ENCODE measurements around the gene TOMM40L.
"Not testable (repeated sequence)": the region's sequence is repeated elsewhere in the genome, so short reads cannot be mapped to it uniquely, and the experiment has no call there.

TOMM40L gene

DNA sequence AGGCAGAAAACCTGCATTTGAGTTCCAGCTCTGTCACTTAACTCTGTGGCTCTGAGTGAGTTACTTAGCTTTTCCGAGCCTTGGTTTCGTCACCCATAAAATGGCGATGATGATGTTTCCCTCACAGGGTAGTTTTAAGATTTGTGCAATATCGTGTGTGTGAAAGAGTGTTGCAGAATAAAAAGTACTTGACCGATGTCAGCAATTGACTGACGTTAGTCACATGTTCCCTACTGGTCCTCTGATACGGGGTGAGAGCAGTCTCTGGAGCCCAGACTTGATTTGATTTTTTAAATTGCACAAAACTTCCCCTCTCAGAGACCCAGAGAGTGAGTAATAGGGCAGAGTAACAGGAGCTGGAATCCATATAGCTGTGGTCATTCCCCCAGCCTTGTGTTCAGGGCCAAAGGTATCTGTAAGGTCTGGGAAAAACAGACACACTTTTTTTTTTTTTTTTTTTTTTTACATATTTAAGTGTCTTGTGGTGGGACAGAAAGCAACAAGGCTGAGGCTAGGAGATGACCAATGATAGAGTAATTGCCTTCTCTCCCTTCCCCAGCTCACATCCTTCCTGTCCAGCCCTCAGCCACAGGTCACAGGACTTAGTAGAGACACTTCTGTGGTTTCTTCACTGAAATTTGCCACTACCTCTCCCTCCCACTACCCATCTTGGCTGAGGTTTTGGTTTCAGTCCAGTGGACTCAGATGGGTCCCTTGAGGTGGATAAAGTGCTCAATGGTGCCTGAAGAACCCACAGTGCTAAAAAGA, 8.7 kb upstream of the TOMM40L start:
- peak; percentile 92 for FAIRE-seq
- peak; percentile 29; the same call in 1 of the 2 replicates for TF ChIP-seq POU2F2 (IDR thresholded peaks at IDR 0.05; ENCODE audit: low read depth, low read length)
- TF ChIP-seq POLR2A (IDR thresholded peaks at IDR 0.05; ENCODE audit: low read depth, low read length): no peak
- no peak for TF ChIP-seq POLR2AphosphoS5 (IDR thresholded peaks at IDR 0.05; ENCODE audit: low read depth, low read length)
- peak; percentile 40; the same call in 1 of the 2 replicates for TF ChIP-seq SPI1 (IDR thresholded peaks at IDR 0.05; ENCODE audit: low read depth, low read length)
- peak; percentile 45 for DNase-seq (ENCODE audit: insufficient read length, low spot score)

DNA sequence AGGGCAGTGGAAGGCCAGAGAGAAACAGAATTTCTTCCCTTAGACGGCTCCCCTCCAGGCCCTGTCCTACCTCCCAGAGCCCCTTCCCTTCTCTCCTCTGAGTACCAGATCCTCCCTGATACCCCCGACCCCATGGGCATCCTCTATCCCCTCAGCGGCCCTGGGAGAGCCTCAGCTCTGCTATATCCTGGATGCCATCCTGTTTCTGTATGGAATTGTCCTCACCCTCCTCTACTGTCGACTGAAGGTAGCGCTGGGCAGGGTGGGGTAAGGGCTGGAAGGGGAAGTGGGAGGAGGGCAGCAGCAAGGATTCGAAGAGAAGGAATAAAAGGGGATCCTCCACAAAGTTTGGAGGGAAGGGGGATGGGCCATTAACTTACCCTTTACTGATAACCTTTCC, 8.0 kb upstream of the TOMM40L start:
- TF ChIP-seq SPI1 (IDR thresholded peaks at IDR 0.05; ENCODE audit: low read depth, low read length): no peak
- FAIRE-seq: peak; percentile 84
- DNase-seq (ENCODE audit: insufficient read length, low spot score): no peak

GRCh38 chr1:161218301-161219077, 7.4 kb upstream of the TOMM40L start:
- DNase-seq (ENCODE audit: insufficient read length, low spot score): no peak
- FAIRE-seq: peak; percentile 20
- no peak for TF ChIP-seq POU2F2 (IDR thresholded peaks at IDR 0.05; ENCODE audit: low read depth, low read length)
- TF ChIP-seq POLR2AphosphoS5 (IDR thresholded peaks at IDR 0.05; ENCODE audit: low read depth, low read length): no peak
- no peak for TF ChIP-seq SPI1 (IDR thresholded peaks at IDR 0.05; ENCODE audit: low read depth, low read length)
- no peak for TF ChIP-seq TAF1 (IDR thresholded peaks at IDR 0.05; ENCODE audit: low read depth, low read length)
- no peak for TF ChIP-seq PAX5 (IDR thresholded peaks at IDR 0.05; ENCODE audit: insufficient read depth, low read length, severe bottlenecking)
- no peak for TF ChIP-seq POLR2A (IDR thresholded peaks at IDR 0.05; ENCODE audit: low read depth, low read length)

- TF ChIP-seq POLR2A (IDR thresholded peaks at IDR 0.05; ENCODE audit: low read depth, low read length) (no peak), POU2F2 (IDR thresholded peaks at IDR 0.05; ENCODE audit: low read depth, low read length) (no peak), SPI1 (IDR thresholded peaks at IDR 0.05; ENCODE audit: low read depth, low read length) (no peak), PAX5 (IDR thresholded peaks at IDR 0.05; ENCODE audit: insufficient read depth, low read length, severe bottlenecking) (no peak)
- DNase-seq (ENCODE audit: insufficient read length, low spot score): no peak
- no peak for FAIRE-seq
These were observed 6.6 kb upstream of the TOMM40L start for GRCh38 chr1:161219078-161219892.

GRCh38 chr1:161220002-161220401, 5.9 kb upstream of the TOMM40L start:
- TF ChIP-seq POU2F2 (IDR thresholded peaks at IDR 0.05; ENCODE audit: low read depth, low read length) (no peak), POLR2AphosphoS5 (IDR thresholded peaks at IDR 0.05; ENCODE audit: low read depth, low read length) (no peak), SPI1 (IDR thresholded peaks at IDR 0.05; ENCODE audit: low read depth, low read length) (no peak), POLR2A (IDR thresholded peaks at IDR 0.05; ENCODE audit: low read depth, low read length) (no peak), TAF1 (IDR thresholded peaks at IDR 0.05; ENCODE audit: low read depth, low read length) (no peak)
- DNase-seq (ENCODE audit: insufficient read length, low spot score) (no peak), FAIRE-seq (no peak)

DNA sequence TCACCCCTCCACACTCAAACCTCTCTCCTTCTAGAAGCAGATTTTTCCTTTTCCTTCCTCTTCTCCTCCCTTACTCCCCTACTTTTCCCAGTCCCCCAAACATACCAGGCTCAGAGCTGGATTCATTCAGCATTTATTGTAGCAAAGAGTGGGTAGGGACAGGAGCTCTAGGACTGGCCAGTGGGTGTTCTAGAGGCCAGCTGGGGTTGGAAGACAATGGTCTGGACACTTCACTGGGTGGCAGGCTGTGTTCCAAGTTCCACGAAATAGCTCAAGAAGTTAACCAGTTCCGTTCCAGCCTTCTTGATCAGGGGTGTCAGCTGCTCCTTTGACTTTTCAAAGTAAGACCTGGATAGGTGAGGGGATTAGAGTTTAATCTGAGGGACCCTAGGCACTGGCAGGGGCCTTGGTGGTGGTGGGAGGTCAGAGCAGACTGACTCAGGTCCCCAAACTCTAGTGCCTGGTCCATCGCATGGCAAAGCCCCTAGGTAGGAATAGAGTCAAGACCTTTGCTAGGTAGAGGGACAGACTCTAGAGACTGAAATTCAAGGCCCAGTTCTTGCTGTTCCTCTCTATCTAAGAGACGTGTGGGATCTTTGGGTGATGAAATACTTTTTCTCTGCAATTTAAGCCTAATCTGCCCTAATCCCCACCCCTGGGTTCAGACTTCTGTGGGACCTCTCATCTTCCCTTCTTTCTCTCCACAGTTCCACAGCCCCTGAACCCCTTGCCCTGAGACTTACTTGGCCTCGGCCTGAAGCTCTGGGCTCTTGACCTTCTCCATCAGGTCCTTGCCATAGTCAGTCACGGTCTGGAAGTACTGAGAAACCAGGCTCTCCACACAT, 3.5 kb upstream of the TOMM40L start:
- TF ChIP-seq POLR2A (IDR thresholded peaks at IDR 0.05; ENCODE audit: low read depth, low read length): no peak
- no peak for TF ChIP-seq SPI1 (IDR thresholded peaks at IDR 0.05; ENCODE audit: low read depth, low read length)
- no peak for TF ChIP-seq TAF1 (IDR thresholded peaks at IDR 0.05; ENCODE audit: low read depth, low read length)
- no peak for TF ChIP-seq POU2F2 (IDR thresholded peaks at IDR 0.05; ENCODE audit: low read depth, low read length)
- FAIRE-seq: no peak
- DNase-seq (ENCODE audit: insufficient read length, low spot score): no peak

GRCh38 chr1:161223805-161224694, 1.8 kb upstream of the TOMM40L start:
- TF ChIP-seq POLR2AphosphoS5 (IDR thresholded peaks at IDR 0.05; ENCODE audit: low read depth, low read length) (no peak), PAX5 (IDR thresholded peaks at IDR 0.05; ENCODE audit: insufficient read depth, low read length, severe bottlenecking) (no peak), TAF1 (IDR thresholded peaks at IDR 0.05; ENCODE audit: low read depth, low read length) (no peak), SPI1 (IDR thresholded peaks at IDR 0.05; ENCODE audit: low read depth, low read length) (no peak), POU2F2 (IDR thresholded peaks at IDR 0.05; ENCODE audit: low read depth, low read length) (no peak), POLR2A (IDR thresholded peaks at IDR 0.05; ENCODE audit: low read depth, low read length) (no peak)
- no peak for FAIRE-seq
- no peak for DNase-seq (ENCODE audit: insufficient read length, low spot score)

DNA sequence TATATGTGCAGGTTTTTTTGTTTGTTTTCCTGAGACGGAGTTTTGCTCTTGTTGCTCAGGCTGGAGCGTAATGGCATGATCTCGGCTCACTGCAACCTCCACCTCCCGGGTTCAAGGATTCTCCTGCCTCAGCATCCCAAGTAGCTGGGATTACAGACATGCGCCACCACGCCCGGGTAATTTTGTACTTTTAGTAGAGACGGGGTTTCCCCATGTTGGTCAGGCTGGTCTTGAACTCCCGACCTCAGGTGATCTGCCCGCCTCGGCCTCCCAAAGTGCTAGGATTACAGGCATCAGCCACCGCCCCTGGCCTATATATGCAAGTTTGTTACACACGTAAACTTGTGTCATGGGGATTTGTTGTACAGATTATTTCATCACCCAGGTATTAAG, 1.2 kb upstream of the TOMM40L start:
- not testable (repeated sequence) for FAIRE-seq; DNase-seq (ENCODE audit: insufficient read length, low spot score)

DNA sequence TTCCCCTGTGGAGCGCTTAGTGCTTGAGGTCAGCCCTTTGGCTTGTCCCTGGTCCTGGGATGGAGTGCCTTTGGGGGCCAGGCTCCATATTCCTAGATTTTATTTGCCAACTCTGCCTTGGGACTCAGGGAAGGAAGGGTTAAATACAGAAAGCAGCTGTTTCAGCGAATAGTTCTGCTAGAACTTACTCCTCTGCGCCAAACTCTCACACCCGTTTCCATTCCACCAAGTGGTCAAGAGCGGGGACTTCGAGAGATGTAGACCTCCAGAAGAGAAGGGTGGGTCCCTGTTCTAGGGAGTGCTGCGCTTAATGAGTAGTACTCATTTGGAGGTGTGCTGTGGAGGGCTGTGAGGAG, 704 bp upstream of the TOMM40L start:
- FAIRE-seq: no peak
- DNase-seq (ENCODE audit: insufficient read length, low spot score): no peak
- TF ChIP-seq POLR2A (IDR thresholded peaks at IDR 0.05; ENCODE audit: low read depth, low read length) (no peak), SPI1 (IDR thresholded peaks at IDR 0.05; ENCODE audit: low read depth, low read length) (no peak), PAX5 (IDR thresholded peaks at IDR 0.05; ENCODE audit: insufficient read depth, low read length, severe bottlenecking) (no peak), POLR2AphosphoS5 (IDR thresholded peaks at IDR 0.05; ENCODE audit: low read depth, low read length) (no peak), POU2F2 (IDR thresholded peaks at IDR 0.05; ENCODE audit: low read depth, low read length) (no peak), TAF1 (IDR thresholded peaks at IDR 0.05; ENCODE audit: low read depth, low read length) (no peak)
